Fibroblast of pulmonary artery (primary cell): ENCODE results near the gene PCDHA1.
"Not testable (repeated sequence)": the region's sequence is repeated elsewhere in the genome, so short reads cannot be mapped to it uniquely, and the experiment has no call there.

Source experiments
- DNase-seq: peaks from one replicate; pipeline ENCODE4 v3.0.0-alpha.2; 2010; ENCODE audit warnings: low read depth
- H3K4me3 ChIP-seq: replicated peaks from 2 replicates; pipeline ENCODE4 v1.5.1; 2011; ENCODE audit warnings: low read depth, mild to moderate bottlenecking, control low read depth, low read length, moderate library complexity
- CTCF ChIP-seq: IDR thresholded peaks from 2 replicates; pipeline ENCODE4 v1.5.1; 2011; ENCODE audit warnings: mild to moderate bottlenecking, control low read depth, low read length, inconsistent platforms; ENCODE audit errors: missing control alignments

Gene PCDHA1

GRCh38 chr5:140821375-140822280 lies 35.7 kb downstream of the PCDHA1 start, which contains the start of gene PCDHA5:
PCDHA5 (plus strand) TSS chr5:140821613.
- TF ChIP-seq CTCF = peak; percentile 42
- peak; percentile 18 for DNase-seq
- H3K4me3 ChIP-seq = no peak within 1 kb of the TSS

GRCh38 chr5:140822281-140822629 lies 36.3 kb downstream of the PCDHA1 start:
- no peak for DNase-seq
- no peak overlapping the region for H3K4me3 ChIP-seq
- TF ChIP-seq CTCF = no peak

GRCh38 chr5:140822969-140823368 lies 37.0 kb downstream of the PCDHA1 start:
- not testable (repeated sequence) for DNase-seq, H3K4me3 ChIP-seq

GRCh38 chr5:140823475-140823874 lies 37.5 kb downstream of the PCDHA1 start:
- H3K4me3 ChIP-seq = no peak overlapping the region
- TF ChIP-seq CTCF = no peak
- DNase-seq = no peak

GRCh38 chr5:140827704-140828361 lies 41.9 kb downstream of the PCDHA1 start, which contains the start of gene PCDHA6:
PCDHA6 (plus strand) TSS chr5:140827960; CDS start chr5:140828092, 132 bp downstream.
- H3K4me3 ChIP-seq = peak within 1 kb of the TSS; percentile 12
- peak; percentile 7 for DNase-seq
- no peak for TF ChIP-seq CTCF

- no peak overlapping the region for H3K4me3 ChIP-seq
These were observed 42.4 kb downstream of the PCDHA1 start for GRCh38 chr5:140828362-140828737.

GRCh38 chr5:140829511-140830501 lies 43.9 kb downstream of the PCDHA1 start:
- H3K4me3 ChIP-seq, DNase-seq: not testable (repeated sequence)

More at GRCh38 chr5:140828362-140828737, 42.4 kb downstream of the PCDHA1 start:
- no peak for TF ChIP-seq CTCF
- DNase-seq = no peak
